ENCODE measurements around the gene RASAL2.

DNA sequence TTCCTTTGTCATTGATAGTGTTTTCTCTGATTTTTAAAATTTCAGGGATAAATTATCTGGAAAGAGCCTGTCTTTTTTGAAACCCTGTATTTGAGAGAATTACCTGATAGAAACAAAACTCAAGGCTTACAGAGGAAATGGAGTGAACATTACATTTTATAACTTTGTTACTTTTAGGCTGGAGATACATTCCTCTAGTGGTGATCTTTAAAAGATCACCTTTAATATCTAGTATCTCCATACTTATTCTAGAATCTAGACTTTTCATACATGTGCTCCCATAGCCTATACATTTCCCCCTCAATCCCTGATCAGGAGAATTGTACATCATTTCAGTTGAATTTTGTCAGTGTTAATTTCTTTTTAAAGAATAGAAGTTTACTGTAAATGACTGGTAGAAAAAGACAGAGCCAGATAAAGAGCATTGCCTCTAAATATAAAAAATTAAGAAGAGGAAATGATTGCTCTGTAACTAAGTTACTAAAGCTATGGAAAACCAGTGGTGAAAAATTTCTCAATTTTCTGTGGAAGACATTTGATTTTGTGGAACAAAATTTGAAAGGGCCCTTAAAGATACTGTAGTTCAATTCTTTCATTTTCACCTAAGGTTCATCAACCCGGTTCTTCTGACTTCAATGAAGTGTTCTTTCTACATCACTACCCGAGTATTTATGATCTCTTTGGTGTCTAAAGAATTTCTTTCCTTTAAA, 33.7 kb downstream of the RASAL2 start:
- TF ChIP-seq, protein P1, sequence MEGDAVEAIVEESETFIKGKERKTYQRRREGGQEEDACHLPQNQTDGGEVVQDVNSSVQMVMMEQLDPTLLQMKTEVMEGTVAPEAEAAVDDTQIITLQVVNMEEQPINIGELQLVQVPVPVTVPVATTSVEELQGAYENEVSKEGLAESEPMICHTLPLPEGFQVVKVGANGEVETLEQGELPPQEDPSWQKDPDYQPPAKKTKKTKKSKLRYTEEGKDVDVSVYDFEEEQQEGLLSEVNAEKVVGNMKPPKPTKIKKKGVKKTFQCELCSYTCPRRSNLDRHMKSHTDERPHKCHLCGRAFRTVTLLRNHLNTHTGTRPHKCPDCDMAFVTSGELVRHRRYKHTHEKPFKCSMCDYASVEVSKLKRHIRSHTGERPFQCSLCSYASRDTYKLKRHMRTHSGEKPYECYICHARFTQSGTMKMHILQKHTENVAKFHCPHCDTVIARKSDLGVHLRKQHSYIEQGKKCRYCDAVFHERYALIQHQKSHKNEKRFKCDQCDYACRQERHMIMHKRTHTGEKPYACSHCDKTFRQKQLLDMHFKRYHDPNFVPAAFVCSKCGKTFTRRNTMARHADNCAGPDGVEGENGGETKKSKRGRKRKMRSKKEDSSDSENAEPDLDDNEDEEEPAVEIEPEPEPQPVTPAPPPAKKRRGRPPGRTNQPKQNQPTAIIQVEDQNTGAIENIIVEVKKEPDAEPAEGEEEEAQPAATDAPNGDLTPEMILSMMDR (IDR thresholded peaks at IDR 0.05) = no peak
- no peak for TF ChIP-seq EZH2 (IDR thresholded peaks at IDR 0.05)

All from neural progenitor cell (in vitro differentiated cells).